Measurements from ENCODE around the gene BMPR1A.
"Not testable (repeated sequence)": the region's sequence is repeated elsewhere in the genome, so short reads cannot be mapped to it uniquely, and the experiment has no call there.

- not testable (repeated sequence) for TF ChIP-seq CTCF (conservative IDR thresholded peaks at IDR 0.05; ENCODE audit: low read depth, low read length); SMC3 (IDR thresholded peaks at IDR 0.05; ENCODE audit: low read depth, low read length); USF2 (IDR thresholded peaks at IDR 0.05; ENCODE audit: low read depth, low read length); FOS (IDR thresholded peaks at IDR 0.05; ENCODE audit: low read depth, low read length); RAD21 (IDR thresholded peaks at IDR 0.05; ENCODE audit: low read length)
Measured at GRCh38 chr10:86735278-86735677, 21.1 kb upstream of the BMPR1A start.
